K562 (cell line): Measurements from ENCODE around the gene SLC16A6. TPM values are rescaled to one million over a fixed set of nuclear protein-coding genes. Genes with fewer than 3 reads are reported as not detected.

ENCODE experiments used
- E2F3 ChIP-seq: fragments of 250-450 bp; sonication (Bioruptor Pico); IDR thresholded peaks from 2 replicates; pipeline ENCODE4 v1.4.0; 2020; ENCODE audit warnings: mild to moderate bottlenecking
- FOXP1 ChIP-seq: sonication (generic); formaldehyde crosslinking; IDR thresholded peaks from 2 replicates; pipeline ENCODE4 v1.8.0; 2022; ENCODE audit warnings: mild to moderate bottlenecking, missing genetic modification reagents
- RBM22 ChIP-seq: fragments of 200-400 bp; formaldehyde crosslinking; IDR thresholded peaks from 2 replicates; pipeline ENCODE4 v1.6.1; 2018; ENCODE audit warnings: low read length, low read depth; ENCODE audit not compliant: poor library complexity, severe bottlenecking
- SREBF2 ChIP-seq: sonication (generic); formaldehyde crosslinking; IDR thresholded peaks from 2 replicates; pipeline ENCODE4 v1.4.0; 2020; ENCODE audit warnings: mild to moderate bottlenecking, missing genetic modification reagents
- XRCC5 ChIP-seq: fragments of 200-400 bp; formaldehyde crosslinking; IDR thresholded peaks from 2 replicates; pipeline ENCODE4 v1.6.1; 2017; ENCODE audit warnings: low read depth, mild to moderate bottlenecking, low read length
- ZNF324 ChIP-seq: fragments of 250-450 bp; sonication (Bioruptor Pico); IDR thresholded peaks from 2 replicates; pipeline ENCODE4 v1.4.0; 2020; ENCODE audit warnings: mild to moderate bottlenecking
- polyA plus RNA-seq, 8 experiments: library from polyadenylated mRNA; depleted of rRNA in 4 of 8; stranded (reverse) in 5 of 8; unstranded in 3 of 8; fragments of >200 nt; fragmentation: Nextera tagmentation in 2 of 8; fragmentation: Illumina TruSeq in 1 of 8; extraction: Ambion mirVana in 2 of 8; extraction: Trizol in 1 of 8; gene quantifications; 2 replicates each; pipeline versions ENCODE4 v1.2.1 to v1.2.3, GENCODE V29; 2011 to 2014; ENCODE audit warnings: inconsistent platforms in 1 of 8, missing spikeins in 1 of 8
- total RNA-seq, 7 experiments: library from RNA; depleted of rRNA in 6 of 7; stranded (reverse); fragments of >200 nt in 6 of 7; fragmentation: Illumina TruSeq in 2 of 7; extraction: Trizol in 2 of 7; gene quantifications; 2 replicates each; pipeline versions ENCODE4 v1.2.1 to v1.2.3, GENCODE V29; 2011 to 2021; ENCODE audit warnings: low replicate concordance in 1 of 7
- TF ChIP-seq, protein P1 (sequence below): fragments of 450-650 bp; IDR thresholded peaks from 2 replicates; pipeline ENCODE4 v1.6.1; 2016; ENCODE audit warnings: low read depth

The SLC16A6 gene
- total and polyA plus RNA-seq, 9 of the 15 experiments (the other 6 are each of a cell fraction or from before 2014, with no cell fraction given) = 0.05 to 0.31 (median 0.15) TPM

DNA sequence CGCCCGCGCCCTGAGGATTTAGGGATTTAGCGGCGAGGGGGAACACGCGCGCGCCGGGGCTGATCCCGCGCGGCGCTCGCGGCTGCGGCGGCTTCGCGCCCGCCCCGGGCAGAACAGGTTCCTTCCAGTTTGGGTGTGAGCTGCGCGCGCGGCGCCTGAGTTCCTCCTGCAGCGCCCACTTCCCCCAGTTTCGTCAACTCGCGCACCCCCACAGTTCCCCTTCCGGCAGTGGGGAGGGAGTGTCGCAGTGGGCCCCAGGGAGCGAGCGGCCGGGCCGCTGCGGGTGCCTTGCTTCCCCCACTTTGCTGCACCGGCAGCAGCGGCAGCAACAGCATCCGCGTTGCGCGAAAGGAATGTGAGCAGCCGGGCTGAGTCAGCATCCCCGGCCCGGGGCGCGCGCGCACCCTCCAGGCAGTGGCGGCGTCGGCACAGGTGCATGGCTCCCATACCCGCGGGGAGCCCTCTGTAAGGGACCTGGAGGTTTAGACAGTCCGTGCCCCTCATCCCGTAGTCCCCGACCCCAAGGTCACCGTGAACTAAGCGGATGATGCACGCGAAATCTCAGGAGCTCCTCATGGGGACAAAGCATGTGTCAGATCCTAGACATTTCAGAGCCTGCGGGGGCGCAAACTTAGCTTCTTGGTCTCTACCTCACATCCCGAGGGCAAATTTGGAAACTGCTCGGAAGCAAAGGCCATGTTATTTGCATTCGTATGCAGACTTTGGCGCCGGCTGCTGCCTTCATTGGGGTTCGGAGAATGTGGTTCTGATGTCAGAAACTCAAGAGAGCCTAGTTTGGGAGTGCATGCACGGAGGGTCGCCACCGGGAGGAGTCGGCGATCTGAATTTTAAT, 1.1 kb upstream of the SLC16A6 start (continued):
- TF ChIP-seq, protein P1, sequence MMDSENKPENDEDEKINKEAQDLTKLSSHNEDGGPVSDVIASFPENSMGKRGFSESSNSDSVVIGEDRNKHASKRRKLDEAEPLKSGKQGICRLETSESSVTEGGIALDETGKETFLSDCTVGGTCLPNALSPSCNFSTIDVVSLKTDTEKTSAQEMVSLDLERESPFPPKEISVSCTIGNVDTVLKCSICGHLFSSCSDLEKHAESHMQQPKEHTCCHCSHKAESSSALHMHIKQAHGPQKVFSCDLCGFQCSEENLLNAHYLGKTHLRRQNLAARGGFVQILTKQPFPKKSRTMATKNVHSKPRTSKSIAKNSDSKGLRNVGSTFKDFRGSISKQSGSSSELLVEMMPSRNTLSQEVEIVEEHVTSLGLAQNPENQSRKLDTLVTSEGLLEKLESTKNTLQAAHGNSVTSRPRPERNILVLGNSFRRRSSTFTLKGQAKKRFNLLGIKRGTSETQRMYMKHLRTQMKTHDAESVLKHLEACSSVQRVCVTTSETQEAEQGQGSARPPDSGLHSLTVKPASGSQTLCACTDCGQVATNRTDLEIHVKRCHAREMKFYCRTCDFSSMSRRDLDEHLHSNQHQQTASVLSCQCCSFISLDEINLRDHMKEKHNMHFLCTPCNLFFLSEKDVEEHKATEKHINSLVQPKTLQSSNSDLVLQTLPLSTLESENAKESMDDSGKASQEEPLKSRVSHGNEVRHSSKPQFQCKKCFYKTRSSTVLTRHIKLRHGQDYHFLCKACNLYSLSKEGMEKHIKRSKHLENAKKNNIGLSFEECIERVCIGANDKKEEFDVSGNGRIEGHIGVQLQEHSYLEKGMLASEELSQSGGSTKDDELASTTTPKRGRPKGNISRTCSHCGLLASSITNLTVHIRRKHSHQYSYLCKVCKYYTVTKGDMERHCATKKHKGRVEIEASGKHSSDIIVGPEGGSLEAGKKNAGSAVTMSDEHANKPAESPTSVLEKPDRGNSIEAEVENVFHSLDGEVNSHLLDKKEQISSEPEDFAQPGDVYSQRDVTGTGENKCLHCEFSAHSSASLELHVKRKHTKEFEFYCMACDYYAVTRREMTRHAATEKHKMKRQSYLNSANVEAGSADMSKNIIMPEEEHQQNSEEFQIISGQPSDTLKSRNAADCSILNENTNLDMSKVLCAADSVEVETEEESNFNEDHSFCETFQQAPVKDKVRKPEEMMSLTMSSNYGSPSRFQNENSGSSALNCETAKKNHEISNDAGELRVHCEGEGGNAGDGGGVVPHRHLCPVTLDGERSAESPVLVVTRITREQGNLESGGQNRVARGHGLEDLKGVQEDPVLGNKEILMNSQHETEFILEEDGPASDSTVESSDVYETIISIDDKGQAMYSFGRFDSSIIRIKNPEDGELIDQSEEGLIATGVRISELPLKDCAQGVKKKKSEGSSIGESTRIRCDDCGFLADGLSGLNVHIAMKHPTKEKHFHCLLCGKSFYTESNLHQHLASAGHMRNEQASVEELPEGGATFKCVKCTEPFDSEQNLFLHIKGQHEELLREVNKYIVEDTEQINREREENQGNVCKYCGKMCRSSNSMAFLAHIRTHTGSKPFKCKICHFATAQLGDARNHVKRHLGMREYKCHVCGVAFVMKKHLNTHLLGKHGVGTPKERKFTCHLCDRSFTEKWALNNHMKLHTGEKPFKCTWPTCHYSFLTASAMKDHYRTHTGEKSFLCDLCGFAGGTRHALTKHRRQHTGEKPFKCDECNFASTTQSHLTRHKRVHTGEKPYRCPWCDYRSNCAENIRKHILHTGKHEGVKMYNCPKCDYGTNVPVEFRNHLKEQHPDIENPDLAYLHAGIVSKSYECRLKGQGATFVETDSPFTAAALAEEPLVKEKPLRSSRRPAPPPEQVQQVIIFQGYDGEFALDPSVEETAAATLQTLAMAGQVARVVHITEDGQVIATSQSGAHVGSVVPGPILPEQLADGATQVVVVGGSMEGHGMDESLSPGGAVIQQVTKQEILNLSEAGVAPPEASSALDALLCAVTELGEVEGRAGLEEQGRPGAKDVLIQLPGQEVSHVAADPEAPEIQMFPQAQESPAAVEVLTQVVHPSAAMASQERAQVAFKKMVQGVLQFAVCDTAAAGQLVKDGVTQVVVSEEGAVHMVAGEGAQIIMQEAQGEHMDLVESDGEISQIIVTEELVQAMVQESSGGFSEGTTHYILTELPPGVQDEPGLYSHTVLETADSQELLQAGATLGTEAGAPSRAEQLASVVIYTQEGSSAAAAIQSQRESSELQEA = no peak
- TF ChIP-seq XRCC5 (0 out of 2 replicates have a peak, but pooled peaks have one; percentile 19), E2F3 (CRISPR knock-in tag) (peak; percentile 18; the same call in 1 of the 2 replicates), RBM22 (no peak), SREBF2 (no peak), ZNF324 (CRISPR knock-in tag) (no peak), FOXP1 (CRISPR knock-in tag) (peak; percentile 84; the same call in 1 of the 2 replicates)
